ENCODE measurements around the gene TSKS. TPM values are rescaled to one million over a fixed set of nuclear protein-coding genes. Genes with fewer than 3 reads are reported as not detected.

Gene TSKS
- total and polyA plus RNA-seq, 2 donors (not counting 3 experiments of a cell fraction or from before 2014, with no cell fraction given), result 0.03 TPM; not detected in 1

DNA sequence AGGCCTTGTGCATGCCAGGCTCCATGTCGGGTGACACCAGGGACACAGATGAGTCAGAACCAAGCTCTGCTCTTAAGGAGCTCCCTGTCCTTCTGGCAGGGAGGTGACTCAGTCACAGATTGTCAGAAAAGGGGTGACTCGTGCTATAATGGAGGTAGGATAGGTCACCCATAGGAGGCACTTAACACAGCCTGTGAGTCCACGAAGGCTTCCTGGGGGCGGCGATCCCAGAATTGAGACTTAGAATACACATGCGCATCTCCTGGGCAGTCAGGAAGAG is 30.4 kb upstream of the TSKS start:
- H3K36me3 ChIP-seq (ENCODE audit: control insufficient read depth in 2 of 2, extremely low read depth in 1 of 2, insufficient read depth in 2 of 2, low read length in 2 of 2), result peaks cover 8 to 58% of the 10 kb centered on the region in 2 experiments
- POLR2A ChIA-PET, result no interaction called here
- no peaks in the 10 kb centered on the region for H3K9me3 ChIP-seq (replicated peaks; ENCODE audit: control insufficient read depth, insufficient read depth, low read length)
- H3K4me3 ChIP-seq (replicated peaks in 1 of 3; ENCODE audit: insufficient read depth in 1 of 3, low read depth in 1 of 3, low read length in 3 of 3), result no peak overlapping the region
- no peaks in the 10 kb centered on the region for H3K4me1 ChIP-seq (ENCODE audit: control insufficient read depth, extremely low read depth, insufficient read depth, low read length)
- no peaks in the 10 kb centered on the region for H3K79me2 ChIP-seq (ENCODE audit: control insufficient read depth, insufficient read depth, low read length)
- CTCF ChIA-PET, result no interaction called here
- no TSS peak for BruUV-seq (replicated peaks)
- no peaks in the 10 kb centered on the region for H3K27me3 ChIP-seq (ENCODE audit: control insufficient read depth in 2 of 2, insufficient read depth in 2 of 2, low read length in 2 of 2)
- intact Hi-C loops (cut with micrococcal nuclease) (no loop called here), dilution Hi-C loops (cut with MboI; ENCODE audit: extremely low pct_ligation_motif_present, low sequenced_read_pairs) (no loop called here)
- no peak overlapping the region for H2AFZ ChIP-seq (ENCODE audit: low read depth, low read length)
- DNase-seq (ENCODE audit: low read depth, low spot score) (no peak), FAIRE-seq (no peak)
- no peaks in the 10 kb centered on the region for H4K20me1 ChIP-seq (replicated peaks; ENCODE audit: control insufficient read depth, extremely low read depth, insufficient read depth, low read length)
- no peak overlapping the region for H3K9ac ChIP-seq (replicated peaks; ENCODE audit: extremely low read depth, insufficient read depth, low read length)
- H3K9me1 ChIP-seq (replicated peaks; ENCODE audit: control insufficient read depth, extremely low read depth, insufficient read depth, low read length), result no peaks in the 10 kb centered on the region
- H3K27ac ChIP-seq (ENCODE audit: insufficient read depth, low read depth, low read length), result no peak overlapping the region
- TF ChIP-seq FOS (IDR thresholded peaks at IDR 0.05; ENCODE audit: borderline replicate concordance, insufficient read depth, low read length) (peak; percentile 78), MYC (IDR thresholded peaks at IDR 0.05; ENCODE audit: low read depth, low read length) (no peak)
- TF ChIP-seq, protein P1, sequence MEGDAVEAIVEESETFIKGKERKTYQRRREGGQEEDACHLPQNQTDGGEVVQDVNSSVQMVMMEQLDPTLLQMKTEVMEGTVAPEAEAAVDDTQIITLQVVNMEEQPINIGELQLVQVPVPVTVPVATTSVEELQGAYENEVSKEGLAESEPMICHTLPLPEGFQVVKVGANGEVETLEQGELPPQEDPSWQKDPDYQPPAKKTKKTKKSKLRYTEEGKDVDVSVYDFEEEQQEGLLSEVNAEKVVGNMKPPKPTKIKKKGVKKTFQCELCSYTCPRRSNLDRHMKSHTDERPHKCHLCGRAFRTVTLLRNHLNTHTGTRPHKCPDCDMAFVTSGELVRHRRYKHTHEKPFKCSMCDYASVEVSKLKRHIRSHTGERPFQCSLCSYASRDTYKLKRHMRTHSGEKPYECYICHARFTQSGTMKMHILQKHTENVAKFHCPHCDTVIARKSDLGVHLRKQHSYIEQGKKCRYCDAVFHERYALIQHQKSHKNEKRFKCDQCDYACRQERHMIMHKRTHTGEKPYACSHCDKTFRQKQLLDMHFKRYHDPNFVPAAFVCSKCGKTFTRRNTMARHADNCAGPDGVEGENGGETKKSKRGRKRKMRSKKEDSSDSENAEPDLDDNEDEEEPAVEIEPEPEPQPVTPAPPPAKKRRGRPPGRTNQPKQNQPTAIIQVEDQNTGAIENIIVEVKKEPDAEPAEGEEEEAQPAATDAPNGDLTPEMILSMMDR (IDR thresholded peaks at IDR 0.05; ENCODE audit: extremely low read depth in 1 of 2, insufficient read depth in 1 of 2, low read depth in 1 of 2, low read length in 2 of 2), result no peak
- no peak overlapping the region for H3K4me2 ChIP-seq (ENCODE audit: insufficient read depth, low read length)

DNA sequence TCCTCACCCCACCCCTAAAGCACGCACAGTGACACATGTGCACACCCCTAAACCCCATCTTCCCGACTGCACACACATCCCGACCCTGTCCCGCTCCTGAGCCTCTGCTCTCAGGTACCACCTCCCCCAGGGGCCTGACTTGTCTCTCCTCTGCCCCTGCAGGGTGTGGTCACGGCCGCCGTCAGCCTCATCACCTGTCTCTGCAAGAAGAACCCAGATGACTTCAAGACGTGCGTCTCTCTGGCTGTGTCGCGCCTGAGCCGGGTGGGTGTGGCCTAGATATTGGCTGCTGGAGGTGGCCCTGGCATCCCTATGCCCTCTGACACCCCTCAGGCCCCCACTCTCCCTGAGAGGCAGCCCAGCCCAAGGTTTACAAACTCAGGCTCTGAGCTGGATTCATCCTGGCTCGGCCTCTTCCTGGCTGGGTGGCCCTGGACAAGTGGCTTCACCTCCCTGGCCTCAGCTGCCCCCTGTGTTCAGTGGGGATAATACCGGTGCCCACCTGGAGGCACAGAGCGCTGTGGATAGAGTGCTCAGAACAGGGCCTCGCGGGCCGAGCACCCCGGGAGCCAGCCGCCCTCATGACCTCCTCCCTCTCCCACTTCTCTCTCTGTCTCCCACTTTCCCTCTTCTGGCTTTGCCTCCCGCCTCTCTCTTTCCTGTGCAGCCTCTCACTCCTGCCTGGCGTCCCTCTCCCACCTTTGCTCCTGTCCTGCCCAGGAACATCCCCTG is 29.9 kb upstream of the TSKS start:
- intact Hi-C loops (cut with micrococcal nuclease) (no loop called here), dilution Hi-C loops (cut with MboI; ENCODE audit: extremely low pct_ligation_motif_present, low sequenced_read_pairs) (no loop called here)
- peaks cover 8 to 55% of the 10 kb centered on the region in 2 experiments for H3K36me3 ChIP-seq (ENCODE audit: control insufficient read depth in 2 of 2, extremely low read depth in 1 of 2, insufficient read depth in 2 of 2, low read length in 2 of 2)
- no peak overlapping the region for H3K9ac ChIP-seq (replicated peaks; ENCODE audit: extremely low read depth, insufficient read depth, low read length)
- POLR2A ChIA-PET, result no interaction called here
- H3K4me2 ChIP-seq (ENCODE audit: insufficient read depth, low read length), result no peak overlapping the region
- no peaks in the 10 kb centered on the region for H3K4me1 ChIP-seq (ENCODE audit: control insufficient read depth, extremely low read depth, insufficient read depth, low read length)
- no peaks in the 10 kb centered on the region for H3K79me2 ChIP-seq (ENCODE audit: control insufficient read depth, insufficient read depth, low read length)
- H3K9me3 ChIP-seq (replicated peaks; ENCODE audit: control insufficient read depth, insufficient read depth, low read length), result no peaks in the 10 kb centered on the region
- FAIRE-seq, result no peak
- no peak for TF ChIP-seq EZH2 (IDR thresholded peaks at IDR 0.05; ENCODE audit: borderline replicate concordance, low read depth, low read length, severe bottlenecking)
- no peak for TF ChIP-seq FOS (IDR thresholded peaks at IDR 0.05; ENCODE audit: borderline replicate concordance, insufficient read depth, low read length)
- TF ChIP-seq, protein P2, sequence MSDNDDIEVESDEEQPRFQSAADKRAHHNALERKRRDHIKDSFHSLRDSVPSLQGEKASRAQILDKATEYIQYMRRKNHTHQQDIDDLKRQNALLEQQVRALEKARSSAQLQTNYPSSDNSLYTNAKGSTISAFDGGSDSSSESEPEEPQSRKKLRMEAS (IDR thresholded peaks at IDR 0.05; ENCODE audit: insufficient read depth, insufficient read length), result no peak
- no peak for TF ChIP-seq POLR2A (IDR thresholded peaks at IDR 0.05; ENCODE audit: low read depth, low read length)
- TF ChIP-seq MYC (IDR thresholded peaks at IDR 0.05; ENCODE audit: low read depth, low read length), result no peak
- TF ChIP-seq JUN (IDR thresholded peaks at IDR 0.05; ENCODE audit: borderline replicate concordance, insufficient read depth, insufficient read length, low read depth), result no peak
- TF ChIP-seq GATA2 (IDR thresholded peaks at IDR 0.05; ENCODE audit: insufficient read depth, insufficient read length, low read depth, low read length), result no peak
- TF ChIP-seq, protein P1 (IDR thresholded peaks at IDR 0.05; ENCODE audit: extremely low read depth in 1 of 2, insufficient read depth in 1 of 2, low read depth in 1 of 2, low read length in 2 of 2), result no peak
- no peak for TF ChIP-seq POLR2AphosphoS5 (IDR thresholded peaks at IDR 0.05; ENCODE audit: insufficient read depth, low read depth, low read length)
- BruUV-seq (replicated peaks), result no TSS peak
- no peaks in the 10 kb centered on the region for H3K9me1 ChIP-seq (replicated peaks; ENCODE audit: control insufficient read depth, extremely low read depth, insufficient read depth, low read length)
- no peak for DNase-seq (ENCODE audit: low read depth, low spot score)
- no peaks in the 10 kb centered on the region for H4K20me1 ChIP-seq (replicated peaks; ENCODE audit: control insufficient read depth, extremely low read depth, insufficient read depth, low read length)
- H3K27ac ChIP-seq (ENCODE audit: insufficient read depth, low read depth, low read length), result no peak overlapping the region
- no peak overlapping the region for H3K4me3 ChIP-seq (replicated peaks in 1 of 3; ENCODE audit: insufficient read depth in 1 of 3, low read depth in 1 of 3, low read length in 3 of 3)
- H3K27me3 ChIP-seq (ENCODE audit: control insufficient read depth in 2 of 2, insufficient read depth in 2 of 2, low read length in 2 of 2), result no peaks in the 10 kb centered on the region
- CTCF ChIA-PET, result no interaction called here
- no peak overlapping the region for H2AFZ ChIP-seq (ENCODE audit: low read depth, low read length)

All from endothelial cell of umbilical vein (primary cell).